ENCODE data around the gene PPP2R5C. TPM values are rescaled to one million over a fixed set of nuclear protein-coding genes. Genes with fewer than 3 reads are reported as not detected.

PPP2R5C gene
- total and polyA plus RNA-seq, 2 of the 4 experiments (the other 2 are of a cell fraction) = 65.9 to 78.7 TPM

DNA sequence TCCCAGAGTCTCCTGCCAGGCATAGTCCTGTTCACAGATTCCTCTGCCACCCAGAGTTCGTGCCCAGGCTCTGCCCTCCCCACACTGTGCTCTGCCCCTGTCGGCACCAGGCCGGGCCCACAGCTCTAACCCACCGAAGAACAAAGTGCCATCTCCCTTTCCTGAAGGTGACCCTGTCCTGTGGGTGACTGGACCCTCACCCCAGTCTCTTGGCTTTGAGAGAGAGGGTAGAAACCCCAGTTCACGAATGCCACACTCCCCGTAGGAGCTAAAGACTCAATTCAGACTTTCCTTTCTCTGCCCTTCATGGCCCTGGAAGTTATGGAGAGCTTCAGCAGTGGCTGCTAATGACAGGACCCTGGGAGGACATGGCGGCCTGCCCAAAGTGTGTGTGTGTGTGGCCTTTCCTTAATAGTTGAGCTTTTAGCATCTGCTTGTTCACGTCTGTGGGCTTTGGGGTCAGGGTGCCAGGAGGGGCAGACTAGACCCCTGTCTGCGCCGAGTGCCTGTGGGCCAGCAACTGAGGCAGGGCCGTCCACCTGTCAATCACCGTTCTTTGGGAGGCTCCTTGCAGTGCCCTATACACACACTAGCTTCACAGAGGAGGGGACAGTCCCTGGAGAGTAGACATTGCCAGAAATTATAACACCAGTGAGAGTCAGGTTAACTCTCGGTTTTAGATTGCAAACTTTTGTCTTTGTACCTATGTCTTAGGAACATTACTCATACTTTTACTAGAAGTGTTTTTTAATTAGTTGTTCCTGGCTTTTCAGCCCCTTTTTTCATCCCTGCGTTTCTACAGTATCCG lies 118.2 kb downstream of the PPP2R5C start:
- Histone ChIP-seq H2BK15ac (ENCODE audit: low read depth, low read length) (no peak overlapping the region), H3K18ac (ENCODE audit: low read depth, low read length) (no peak overlapping the region), H2BK5ac (ENCODE audit: low read depth, low read length, poor library complexity, severe bottlenecking) (no peak overlapping the region), H4K20me1 (ENCODE audit: insufficient read depth, low read length) (peaks cover 55% of the 10 kb centered on the region), H3K4me2 (ENCODE audit: low read depth, low read length) (no peak overlapping the region), H3K9me3 (ENCODE audit: control insufficient read depth, insufficient read depth, low read length) (no peaks in the 10 kb centered on the region), H3K23ac (ENCODE audit: low read depth, low read length) (no peak overlapping the region), H3K36me3 (ENCODE audit: control insufficient read depth, insufficient read depth, low read length) (peaks cover 23% of the 10 kb centered on the region), H3K27ac (ENCODE audit: insufficient read depth, low read length) (no peak overlapping the region), H2AK5ac (ENCODE audit: low read depth, low read length) (no peak overlapping the region), H3K79me1 (ENCODE audit: low read depth in 1 of 2, low read length in 2 of 2) (peaks cover 55 to 85% of the 10 kb centered on the region in 2 experiments), H3K27me3 (ENCODE audit: control insufficient read depth, insufficient read depth, low read length) (no peaks in the 10 kb centered on the region), H4K91ac (ENCODE audit: insufficient read depth, low read depth, low read length) (no peak overlapping the region), H2AFZ (replicated peaks; ENCODE audit: low read length, poor library complexity) (no peak overlapping the region), H3K4me1 (ENCODE audit: control insufficient read depth, insufficient read depth, low read length) (peaks cover 6% of the 10 kb centered on the region), H3K9me1 (ENCODE audit: insufficient read depth, low read length) (peaks cover 23% of the 10 kb centered on the region; the same call in 1 of the 2 replicates), H3K9ac (ENCODE audit: low read depth, low read length) (no peak overlapping the region), H2BK120ac (ENCODE audit: low read depth, low read length) (no peak overlapping the region), H2BK20ac (ENCODE audit: low read depth, low read length) (no peak overlapping the region), H2AK9ac (replicated peaks; ENCODE audit: low read depth, low read length, poor library complexity) (no peak overlapping the region), H3K4ac (ENCODE audit: low read depth, low read length) (no peak overlapping the region), H3K14ac (replicated peaks; ENCODE audit: low read depth, low read length) (no peak overlapping the region), H3K56ac (ENCODE audit: extremely low read depth, insufficient read depth, low read length) (no peak overlapping the region), H4K5ac (ENCODE audit: low read depth, low read length) (no peak overlapping the region), H4K8ac (ENCODE audit: low read depth in 2 of 2, low read length in 2 of 2) (no peak overlapping the region), H3K4me3 (ENCODE audit: insufficient read depth, low read depth, low read length) (no peak overlapping the region)
- dilution Hi-C loops (cut with HindIII; ENCODE audit: low sequenced_read_pairs, unreplicated experiment) (no loop called here), in situ Hi-C loops (cut with MboI; ENCODE audit: low sequenced_read_pairs) (no loop called here), intact Hi-C loops (cut with micrococcal nuclease) (no loop called here)
- CTCF ChIA-PET = interaction anchor here (0.6 kb wide), 1 partner anchor 12 kb away, joined by 3 read pairs; no protein-coding TSS in a partner anchor
- TF ChIP-seq RAD21 (IDR thresholded peaks at IDR 0.05; ENCODE audit: low read length) = no peak
- no peak for TF ChIP-seq MAFK (IDR thresholded peaks at IDR 0.05; ENCODE audit: low read depth, low read length)
- TF ChIP-seq, protein P1, sequence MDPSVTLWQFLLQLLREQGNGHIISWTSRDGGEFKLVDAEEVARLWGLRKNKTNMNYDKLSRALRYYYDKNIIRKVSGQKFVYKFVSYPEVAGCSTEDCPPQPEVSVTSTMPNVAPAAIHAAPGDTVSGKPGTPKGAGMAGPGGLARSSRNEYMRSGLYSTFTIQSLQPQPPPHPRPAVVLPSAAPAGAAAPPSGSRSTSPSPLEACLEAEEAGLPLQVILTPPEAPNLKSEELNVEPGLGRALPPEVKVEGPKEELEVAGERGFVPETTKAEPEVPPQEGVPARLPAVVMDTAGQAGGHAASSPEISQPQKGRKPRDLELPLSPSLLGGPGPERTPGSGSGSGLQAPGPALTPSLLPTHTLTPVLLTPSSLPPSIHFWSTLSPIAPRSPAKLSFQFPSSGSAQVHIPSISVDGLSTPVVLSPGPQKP (IDR thresholded peaks at IDR 0.05; ENCODE audit: borderline replicate concordance, low read depth, low read length) = no peak
- no peak for TF ChIP-seq CEBPB (IDR thresholded peaks at IDR 0.05; ENCODE audit: low read depth, low read length)
- no peak for TF ChIP-seq BHLHE40 (IDR thresholded peaks at IDR 0.05; ENCODE audit: low read depth, low read length)
- TF ChIP-seq, protein P2, sequence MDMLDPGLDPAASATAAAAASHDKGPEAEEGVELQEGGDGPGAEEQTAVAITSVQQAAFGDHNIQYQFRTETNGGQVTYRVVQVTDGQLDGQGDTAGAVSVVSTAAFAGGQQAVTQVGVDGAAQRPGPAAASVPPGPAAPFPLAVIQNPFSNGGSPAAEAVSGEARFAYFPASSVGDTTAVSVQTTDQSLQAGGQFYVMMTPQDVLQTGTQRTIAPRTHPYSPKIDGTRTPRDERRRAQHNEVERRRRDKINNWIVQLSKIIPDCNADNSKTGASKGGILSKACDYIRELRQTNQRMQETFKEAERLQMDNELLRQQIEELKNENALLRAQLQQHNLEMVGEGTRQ (IDR thresholded peaks at IDR 0.05; ENCODE audit: low read depth, low read length) = no peak
- TF ChIP-seq MAZ (IDR thresholded peaks at IDR 0.05; ENCODE audit: borderline replicate concordance, low read depth, low read length) = no peak
- TF ChIP-seq FOS (IDR thresholded peaks at IDR 0.05; ENCODE audit: low read depth, low read length) = no peak
- TF ChIP-seq POLR2A (IDR thresholded peaks at IDR 0.05; ENCODE audit: low read depth, low read length) = no peak
- TF ChIP-seq NFE2L2 (IDR thresholded peaks at IDR 0.05; ENCODE audit: low read depth, low read length) = no peak
- DNase-seq (no peak), ATAC-seq (ENCODE audit: low read depth) (no peak)
- no CpG with 5 or more reads among the region's 15 CpGs for WGBS, 2 experiments (ENCODE audit: extremely low coverage in 2 of 2, insufficient read length in 1 of 2)
- POLR2A ChIA-PET (ENCODE audit: unreplicated experiment) = no interaction called here
- BruUV-seq (replicated peaks) = no TSS peak
